Smooth muscle cell (in vitro differentiated cells): ENCODE measurements around the gene C1orf53. TPM values are rescaled to one million over a fixed set of nuclear protein-coding genes. Genes with fewer than 3 reads are reported as not detected.
"Not testable (repeated sequence)": the region's sequence is repeated elsewhere in the genome, so short reads cannot be mapped to it uniquely, and the experiment has no call there.

Source experiments
- DNase-seq: peaks from one replicate; lab custom pipeline; 2025; ENCODE audit not compliant: unreplicated experiment; lab: John Stamatoyannopoulos, UW
- H2AFZ ChIP-seq: fragments of 200-600 bp; sonication (generic); 2 replicates; pipeline ENCODE4 v1.6.0; 2016; ENCODE audit warnings: antibody characterized with exemption, low read depth, mild to moderate bottlenecking
- H3F3A ChIP-seq: fragments of 200-600 bp; sonication (generic); 2 replicates; pipeline ENCODE4 v1.6.0; 2017; ENCODE audit warnings: antibody characterized with exemption, low read depth
- H3K27ac ChIP-seq: fragments of 200-600 bp; sonication (generic); 2 replicates; pipeline ENCODE4 v1.5.1; 2016; ENCODE audit warnings: low read depth, mild to moderate bottlenecking
- H3K27me3 ChIP-seq: fragments of 200-600 bp; sonication (generic); 2 replicates; pipeline ENCODE4 v1.6.1; 2016; ENCODE audit warnings: low read depth, mild to moderate bottlenecking
- H3K36me3 ChIP-seq: fragments of 200-600 bp; sonication (generic); 2 replicates; pipeline ENCODE4 v1.5.1; 2016; ENCODE audit warnings: low read depth
- H3K4me1 ChIP-seq: fragments of 200-600 bp; sonication (generic); 2 replicates; pipeline ENCODE4 v1.5.1; 2016; ENCODE audit warnings: low read depth
- H3K4me2 ChIP-seq: fragments of 200-600 bp; sonication (generic); 2 replicates; pipeline ENCODE4 v1.6.0; 2016; ENCODE audit warnings: mild to moderate bottlenecking
- H3K4me3 ChIP-seq: fragments of 200-600 bp; sonication (generic); 2 replicates; pipeline ENCODE4 v1.5.1; 2016; ENCODE audit warnings: mild to moderate bottlenecking
- H3K79me2 ChIP-seq: fragments of 200-600 bp; sonication (generic); 2 replicates; pipeline ENCODE4 v1.6.0; 2016; ENCODE audit warnings: low read depth, mild to moderate bottlenecking
- H3K9ac ChIP-seq: fragments of 200-600 bp; sonication (generic); 2 replicates; pipeline ENCODE4 v1.6.0; 2016; ENCODE audit warnings: low read depth
- H3K9me3 ChIP-seq: fragments of 200-600 bp; sonication (generic); replicated peaks from 2 replicates; pipeline ENCODE4 v1.5.1; 2016; ENCODE audit warnings: low read depth
- H4K20me1 ChIP-seq: fragments of 200-600 bp; sonication (generic); 2 replicates; pipeline ENCODE4 v1.6.0; 2016; ENCODE audit warnings: low read depth
- CTCF ChIP-seq: fragments of 200-600 bp; sonication (generic); IDR thresholded peaks from 2 replicates; pipeline ENCODE4 v1.5.1; 2017; ENCODE audit warnings: borderline replicate concordance, mild to moderate bottlenecking, antibody characterized with exemption; ENCODE audit not compliant: insufficient read depth, poor library complexity, severe bottlenecking
- WGBS: methylation state at CpG from one replicate; pipeline ENCODE4 v1.1.7; 2016; ENCODE audit warnings: low lambda C conversion rate; 5-methylcytosine and 5-hydroxymethylcytosine counted together
- polyA plus RNA-seq: library from polyadenylated mRNA; unstranded; fragments of >200 nt; fragmentation: Nextera tagmentation; extraction: Ambion mirVana; gene quantifications from 2 replicates; pipeline ENCODE4 v1.2.1, GENCODE V29; 2016
- total RNA-seq: library from RNA; depleted of rRNA; stranded (reverse); fragments of >200 nt; gene quantifications from 2 replicates; pipeline ENCODE4 v1.2.3, GENCODE V29; 2014

The C1orf53 gene
- 3.1 and 5.7 TPM in 2 replicates for total RNA-seq
- 4.5 and 5.4 TPM in 2 replicates for polyA plus RNA-seq

- Histone ChIP-seq H4K20me1 (no peaks in the 10 kb centered on the region), H3K27me3 (peaks cover 53% of the 10 kb centered on the region), H3K9me3 (no peaks in the 10 kb centered on the region), H3K27ac (peak within 1 kb of the TSS; percentile 52), H3K36me3 (no peaks in the 10 kb centered on the region), H2AFZ (peak within 1 kb of the TSS; percentile 99), H3K9ac (peak within 1 kb of the TSS; percentile 62), H3F3A (no peaks in the 10 kb centered on the region), H3K4me2 (peak within 1 kb of the TSS; percentile 94), H3K4me1 (peaks cover 12% of the 10 kb centered on the region), H3K4me3 (peak within 1 kb of the TSS; percentile 93), H3K79me2 (no peaks in the 10 kb centered on the region)
- peak; percentile 81 for DNase-seq
- WGBS = under 1% methylated on average over 88 of the region's 90 CpGs
- no peak for TF ChIP-seq CTCF
Measured at GRCh38 chr1:197902454-197903195, at the start of gene C1orf53. TSS of gene C1orf53 (plus strand) at chr1:197902630. CDS start at chr1:197902650, 20 bp downstream.

- H3K27ac ChIP-seq, H3K36me3 ChIP-seq, H3F3A ChIP-seq, H2AFZ ChIP-seq, H3K9me3 ChIP-seq, H4K20me1 ChIP-seq, H3K4me1 ChIP-seq, H3K4me2 ChIP-seq, DNase-seq, H3K9ac ChIP-seq, H3K27me3 ChIP-seq, H3K79me2 ChIP-seq, H3K4me3 ChIP-seq: not testable (repeated sequence)
- WGBS = 84% methylated on average over 2 of the region's 2 CpGs
Measured at GRCh38 chr1:197855751-197856150, 46.7 kb upstream of the C1orf53 start.

- Histone ChIP-seq H3K9me3 (no peaks in the 10 kb centered on the region), H4K20me1 (no peaks in the 10 kb centered on the region), H3K4me1 (no peaks in the 10 kb centered on the region), H3K4me2 (no peak overlapping the region), H3F3A (no peaks in the 10 kb centered on the region), H3K27me3 (no peaks in the 10 kb centered on the region), H3K79me2 (no peaks in the 10 kb centered on the region), H2AFZ (no peak overlapping the region), H3K36me3 (no peaks in the 10 kb centered on the region), H3K9ac (no peak overlapping the region), H3K27ac (no peak overlapping the region), H3K4me3 (no peak overlapping the region)
- no peak for TF ChIP-seq CTCF
- 91% methylated on average over 2 of the region's 2 CpGs for WGBS
- DNase-seq = no peak
Measured at GRCh38 chr1:197857477-197857876, 45.0 kb upstream of the C1orf53 start.

DNA sequence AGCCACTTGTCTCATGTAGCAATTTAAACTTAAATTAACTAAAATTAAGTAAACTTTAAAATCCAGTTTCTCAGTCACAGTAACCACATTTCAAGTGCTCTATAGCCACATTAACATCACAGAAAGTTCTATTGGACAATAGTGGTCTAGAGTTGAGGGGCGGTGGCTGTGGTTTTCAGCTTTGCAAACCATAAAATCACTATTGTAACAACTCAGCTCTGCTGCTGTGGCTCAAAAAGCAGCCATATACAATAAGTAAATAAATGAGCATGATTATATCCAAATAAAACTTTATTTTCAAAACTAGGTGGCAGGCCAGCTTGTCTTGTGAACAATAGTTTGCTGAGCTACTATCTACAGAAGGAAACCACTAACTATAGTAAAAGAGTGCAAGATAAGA is 43.4 kb upstream of the C1orf53 start:
- H3K9me3 ChIP-seq = no peaks in the 10 kb centered on the region
- 95% methylated on average over 1 of the region's 1 CpG for WGBS

More for the DNA sequence above, 43.4 kb upstream of the C1orf53 start:
- Histone ChIP-seq H4K20me1 (no peaks in the 10 kb centered on the region), H2AFZ (peak overlapping the region; percentile 45), H3K4me1 (no peaks in the 10 kb centered on the region), H3F3A (no peaks in the 10 kb centered on the region), H3K27me3 (no peaks in the 10 kb centered on the region), H3K4me3 (no peak overlapping the region), H3K4me2 (no peak overlapping the region), H3K9ac (no peak overlapping the region), H3K27ac (no peak overlapping the region), H3K79me2 (no peaks in the 10 kb centered on the region), H3K36me3 (no peaks in the 10 kb centered on the region)
- DNase-seq = no peak
- TF ChIP-seq CTCF = no peak
